Measurements from ENCODE around the gene PUM2. TPM values are rescaled to one million over a fixed set of nuclear protein-coding genes. Genes with fewer than 3 reads are reported as not detected.

The PUM2 gene
- total and polyA plus RNA-seq, 7 donors, result 30.0 to 87.2 (median 73.4) TPM

GRCh38 chr2:20267529-20267928 is 83.1 kb downstream of the PUM2 start:
- no peak for TF ChIP-seq EP300 (IDR thresholded peaks at IDR 0.05)
- no peak for TF ChIP-seq CTCF (IDR thresholded peaks at IDR 0.05)
- TF ChIP-seq POLR2A (IDR thresholded peaks at IDR 0.05), result no peak
- TF ChIP-seq POLR2AphosphoS5 (IDR thresholded peaks at IDR 0.05), result no peak
- WGBS, 2 donors, result 94 to 98% methylated on average over 2 of the region's 2 CpGs
- intact Hi-C loops (cut with DNase I), result no loop called here
- H3K27ac ChIP-seq, result no peak overlapping the region
- no peak overlapping the region for H3K4me3 ChIP-seq
- no peaks in the 10 kb centered on the region for H3K4me1 ChIP-seq
- no peak for DNase-seq
- peaks cover 0 to 30% (median 0%) of the 10 kb centered on the region in 4 donors for H3K36me3 ChIP-seq
- H3K27me3 ChIP-seq, result no peaks in the 10 kb centered on the region
- H3K9me3 ChIP-seq, result no peaks in the 10 kb centered on the region

GRCh38 chr2:20264629-20265028 is 86.0 kb downstream of the PUM2 start:
- intact Hi-C loops (cut with DNase I), result no loop called here
- TF ChIP-seq EP300 (IDR thresholded peaks at IDR 0.05), result no peak
- no peak for TF ChIP-seq CTCF (IDR thresholded peaks at IDR 0.05)
- TF ChIP-seq POLR2A (IDR thresholded peaks at IDR 0.05), result no peak
- no peak for TF ChIP-seq POLR2AphosphoS5 (IDR thresholded peaks at IDR 0.05)
- WGBS, 2 donors, result 51 to 66% methylated on average over 2 of the region's 2 CpGs
- Histone ChIP-seq H3K36me3 (peaks cover 0 to 40% (median 4%) of the 10 kb centered on the region in 4 donors), H3K4me3 (no peak overlapping the region), H3K27me3 (no peaks in the 10 kb centered on the region), H3K4me1 (no peaks in the 10 kb centered on the region), H3K27ac (no peak overlapping the region), H3K9me3 (no peaks in the 10 kb centered on the region)
- DNase-seq, result no peak

- no peak overlapping the region for H3K27ac ChIP-seq
- intact Hi-C loops (cut with DNase I), result no loop called here
- no peak overlapping the region for H3K4me3 ChIP-seq
- TF ChIP-seq CTCF (IDR thresholded peaks at IDR 0.05), result no peak
- no peak for TF ChIP-seq POLR2A (IDR thresholded peaks at IDR 0.05)
- no peak for TF ChIP-seq POLR2AphosphoS5 (IDR thresholded peaks at IDR 0.05)
- TF ChIP-seq EP300 (IDR thresholded peaks at IDR 0.05), result no peak
- no peak for DNase-seq
- 95 to 98% methylated on average over 1 of the region's 1 CpG for WGBS, 2 donors
- no peaks in the 10 kb centered on the region for H3K4me1 ChIP-seq
- peaks cover 14 to 83% (median 30%) of the 10 kb centered on the region in 4 donors for H3K36me3 ChIP-seq
- H3K27me3 ChIP-seq, result no peaks in the 10 kb centered on the region
- no peaks in the 10 kb centered on the region for H3K9me3 ChIP-seq
Measured at GRCh38 chr2:20257411-20257810, 93.2 kb downstream of the PUM2 start.

GRCh38 chr2:20254731-20255130 is 95.9 kb downstream of the PUM2 start:
- TF ChIP-seq CTCF (IDR thresholded peaks at IDR 0.05) (no peak), EP300 (IDR thresholded peaks at IDR 0.05) (no peak), POLR2A (IDR thresholded peaks at IDR 0.05) (no peak), POLR2AphosphoS5 (IDR thresholded peaks at IDR 0.05) (no peak)

GRCh38 chr2:20250436-20250835 is 100.2 kb downstream of the PUM2 start:
- TF ChIP-seq CTCF (IDR thresholded peaks at IDR 0.05) (no peak), EP300 (IDR thresholded peaks at IDR 0.05) (no peak), POLR2AphosphoS5 (IDR thresholded peaks at IDR 0.05) (no peak), POLR2A (IDR thresholded peaks at IDR 0.05) (no peak)
- DNase-seq, result no peak
- Histone ChIP-seq H3K4me3 (no peak overlapping the region), H3K36me3 (peaks cover 14 to 86% (median 30%) of the 10 kb centered on the region in 4 donors), H3K27me3 (no peaks in the 10 kb centered on the region), H3K4me1 (no peaks in the 10 kb centered on the region), H3K9me3 (no peaks in the 10 kb centered on the region), H3K27ac (no peak overlapping the region)
- intact Hi-C loops (cut with DNase I), result no loop called here

More at GRCh38 chr2:20254731-20255130, 95.9 kb downstream of the PUM2 start:
- DNase-seq, result no peak
- Histone ChIP-seq H3K36me3 (peaks cover 18 to 87% (median 33%) of the 10 kb centered on the region in 4 donors), H3K4me1 (no peaks in the 10 kb centered on the region), H3K27ac (no peak overlapping the region), H3K9me3 (no peaks in the 10 kb centered on the region), H3K27me3 (no peaks in the 10 kb centered on the region), H3K4me3 (no peak overlapping the region)
- 86 to 95% methylated on average over 4 of the region's 4 CpGs for WGBS, 2 donors
- intact Hi-C loops (cut with DNase I), result no loop called here

All from sigmoid colon (tissue), 7 donors.